ENCODE measurements around the gene FAM153A. TPM values are rescaled to one million over a fixed set of nuclear protein-coding genes. Genes with fewer than 3 reads are reported as not detected.

Gene FAM153A
- total and polyA plus RNA-seq, 10 of the 15 experiments (the other 5 are each of a cell fraction or from before 2014, with no cell fraction given) = 0.10 to 0.18 TPM; not detected in 8

Other genes with a start within 250 kb of the FAM153A start
- gene FAM193B, start 228.3 kb downstream of the FAM153A start, total RNA-seq (2014; rRNA removed) = 29.3 and 32.4 TPM in 2 replicates
- gene FAM193B, start 228.3 kb downstream of the FAM153A start, total RNA-seq (2014; rRNA removed; fragmentation: Illumina TruSeq; extraction: Trizol) = 22.6 and 26.2 TPM in 2 replicates
- 34.3 and 47.0 TPM in 2 replicates for gene FAM193B, start 228.3 kb downstream of the FAM153A start, total RNA-seq (2021)
- gene FAM193B, start 228.3 kb downstream of the FAM153A start, polyA plus RNA-seq (2011; rRNA removed) = 26.7 and 37.8 TPM in 2 replicates
- gene FAM193B, start 228.3 kb downstream of the FAM153A start, polyA plus RNA-seq (2014; fragmentation: Illumina TruSeq; extraction: Trizol) = 10.7 and 27.6 TPM in 2 replicates
- gene FAM193B, start 228.3 kb downstream of the FAM153A start, polyA plus RNA-seq (2014; fragmentation: Nextera tagmentation; extraction: Ambion mirVana) = 10 to 100 TPM in 1 of 2 experiments, 1 to 10 TPM in 1; 3.3 to 11.1 TPM
- gene FAM193B, start 228.3 kb downstream of the FAM153A start, polyA plus RNA-seq (2014; rRNA removed) = 44.1 and 51.8 TPM in 2 replicates
- gene FAM193B, start 228.3 kb downstream of the FAM153A start, polyA plus RNA-seq (2016; fragmentation: Nextera tagmentation; extraction: Ambion mirVana) = 10 to 100 TPM in 1 of 2 experiments, 1 to 10 TPM in 1; 9.0 to 14.5 TPM
- 36.2 and 44.8 TPM in 2 replicates for gene TMED9, start 190.7 kb downstream of the FAM153A start, total RNA-seq (2014; rRNA removed)
- gene TMED9, start 190.7 kb downstream of the FAM153A start, total RNA-seq (2014; rRNA removed; fragmentation: Illumina TruSeq; extraction: Trizol) = 40.3 and 44.9 TPM in 2 replicates
- 121 and 127 TPM in 2 replicates for gene TMED9, start 190.7 kb downstream of the FAM153A start, total RNA-seq (2021)
- 96.0 and 138 TPM in 2 replicates for gene TMED9, start 190.7 kb downstream of the FAM153A start, polyA plus RNA-seq (2011; rRNA removed)
- gene TMED9, start 190.7 kb downstream of the FAM153A start, polyA plus RNA-seq (2014; fragmentation: Illumina TruSeq; extraction: Trizol) = 41.8 and 89.6 TPM in 2 replicates
- gene TMED9, start 190.7 kb downstream of the FAM153A start, polyA plus RNA-seq (2014; fragmentation: Nextera tagmentation; extraction: Ambion mirVana) = 10 to 100 TPM; 35.7 to 46.6 TPM
- gene TMED9, start 190.7 kb downstream of the FAM153A start, polyA plus RNA-seq (2014; rRNA removed) = 144 and 157 TPM in 2 replicates
- 100 to 1,000 TPM; 125 to 136 TPM for gene TMED9, start 190.7 kb downstream of the FAM153A start, polyA plus RNA-seq (2016; fragmentation: Nextera tagmentation; extraction: Ambion mirVana)
- gene B4GALT7, start 182.8 kb downstream of the FAM153A start, total RNA-seq (2014; rRNA removed) = 22.9 and 23.2 TPM in 2 replicates
- gene B4GALT7, start 182.8 kb downstream of the FAM153A start, total RNA-seq (2014; rRNA removed; fragmentation: Illumina TruSeq; extraction: Trizol) = 8.4 and 9.8 TPM in 2 replicates
- gene B4GALT7, start 182.8 kb downstream of the FAM153A start, total RNA-seq (2021) = 22.5 and 23.6 TPM in 2 replicates
- gene B4GALT7, start 182.8 kb downstream of the FAM153A start, polyA plus RNA-seq (2011; rRNA removed) = 3.1 and 7.2 TPM in 2 replicates
- gene B4GALT7, start 182.8 kb downstream of the FAM153A start, polyA plus RNA-seq (2014; fragmentation: Illumina TruSeq; extraction: Trizol) = 2.4 and 8.3 TPM in 2 replicates
- 1 to 10 TPM in 1 of 2 experiments, under 1 TPM in 1; 0.34 to 2.3 TPM for gene B4GALT7, start 182.8 kb downstream of the FAM153A start, polyA plus RNA-seq (2014; fragmentation: Nextera tagmentation; extraction: Ambion mirVana)
- gene B4GALT7, start 182.8 kb downstream of the FAM153A start, polyA plus RNA-seq (2014; rRNA removed) = 23.2 and 24.5 TPM in 2 replicates
- gene B4GALT7, start 182.8 kb downstream of the FAM153A start, polyA plus RNA-seq (2016; fragmentation: Nextera tagmentation; extraction: Ambion mirVana) = 10 to 100 TPM; 25.9 to 27.3 TPM
- gene PROP1, start 213.3 kb upstream of the FAM153A start, total RNA-seq (2014; rRNA removed) = not detected in 2 replicates
- gene PROP1, start 213.3 kb upstream of the FAM153A start, total RNA-seq (2014; rRNA removed; fragmentation: Illumina TruSeq; extraction: Trizol) = not detected in 2 replicates
- gene PROP1, start 213.3 kb upstream of the FAM153A start, total RNA-seq (2021) = not detected in 2 replicates
- not detected in 2 replicates for gene PROP1, start 213.3 kb upstream of the FAM153A start, polyA plus RNA-seq (2011; rRNA removed)
- not detected in 2 replicates for gene PROP1, start 213.3 kb upstream of the FAM153A start, polyA plus RNA-seq (2014; fragmentation: Illumina TruSeq; extraction: Trizol)
- not detected for gene PROP1, start 213.3 kb upstream of the FAM153A start, polyA plus RNA-seq (2014; fragmentation: Nextera tagmentation; extraction: Ambion mirVana)
- not detected in 2 replicates for gene PROP1, start 213.3 kb upstream of the FAM153A start, polyA plus RNA-seq (2014; rRNA removed)
- gene PROP1, start 213.3 kb upstream of the FAM153A start, polyA plus RNA-seq (2016; fragmentation: Nextera tagmentation; extraction: Ambion mirVana) = not detected